Hindlimb muscle (tissue), 1 donor: Measurements from ENCODE around the gene NLK. TPM values are rescaled to one million over a fixed set of nuclear protein-coding genes. Genes with fewer than 3 reads are reported as not detected.

Experiments
- DNase-seq: peaks from one replicate; pipeline ENCODE4 v3.0.0-alpha.2; 2013
- polyA plus RNA-seq: library from polyadenylated mRNA; unstranded; fragments of 120-200 nt; gene quantifications from one replicate; pipeline ENCODE4 v1.2.1, GENCODE V29; 2013; ENCODE audit not compliant: insufficient read length

The NLK gene
- polyA plus RNA-seq, 1 donor = 6.7 TPM

GRCh38 chr17:28041068-28041843 is 1.2 kb upstream of the NLK start:
- peak; percentile 99 for DNase-seq

GRCh38 chr17:28041844-28042656 is 427 bp upstream of the NLK start:
- DNase-seq = no peak

GRCh38 chr17:28042721-28043291 is 329 bp downstream of the NLK start:
- DNase-seq = no peak

GRCh38 chr17:28043296-28043695 is 819 bp downstream of the NLK start:
- DNase-seq = no peak

- no peak for DNase-seq
Observed at GRCh38 chr17:28043741-28044140, 1.3 kb downstream of the NLK start.

GRCh38 chr17:28045304-28045703 is 2.8 kb downstream of the NLK start:
- DNase-seq = no peak

- DNase-seq = no peak
Observed at GRCh38 chr17:28046034-28046825, 3.8 kb downstream of the NLK start.

GRCh38 chr17:28047806-28048205 is 5.3 kb downstream of the NLK start:
- no peak for DNase-seq

GRCh38 chr17:28049071-28049470 is 6.6 kb downstream of the NLK start:
- DNase-seq = no peak

GRCh38 chr17:28053044-28053670 is 10.7 kb downstream of the NLK start:
- DNase-seq = no peak

- DNase-seq = no peak
Observed at GRCh38 chr17:28053725-28054124, 11.2 kb downstream of the NLK start.

- no peak for DNase-seq
Observed at GRCh38 chr17:28055546-28056275, 13.2 kb downstream of the NLK start.

- no peak for DNase-seq
Observed at GRCh38 chr17:28056276-28056620, 13.8 kb downstream of the NLK start.

GRCh38 chr17:28057731-28058246 is 15.3 kb downstream of the NLK start:
- DNase-seq = no peak

GRCh38 chr17:28059675-28060074 is 17.2 kb downstream of the NLK start:
- no peak for DNase-seq

- no peak for DNase-seq
Observed at GRCh38 chr17:28065706-28066105, 23.2 kb downstream of the NLK start.

GRCh38 chr17:28069061-28069460 is 26.6 kb downstream of the NLK start:
- DNase-seq = no peak

GRCh38 chr17:28071179-28071578 is 28.7 kb downstream of the NLK start:
- no peak for DNase-seq

- no peak for DNase-seq
Observed at GRCh38 chr17:28071891-28072606, 29.6 kb downstream of the NLK start.

GRCh38 chr17:28072936-28073533 is 30.6 kb downstream of the NLK start:
- DNase-seq = no peak
